Erythroblast (primary cell): ENCODE data around the gene PMVK.

Experiments
- GATA1 ChIP-seq: IDR thresholded peaks from 2 replicates; pipeline ENCODE4 v1.6.1; 2011; ENCODE audit warnings: low read depth, mild to moderate bottlenecking, control low read depth, low read length, moderate library complexity
- POLR2A ChIP-seq: IDR thresholded peaks from 2 replicates; pipeline ENCODE4 v1.6.1; 2011; ENCODE audit warnings: mild to moderate bottlenecking, low read length

- TF ChIP-seq POLR2A (no peak), GATA1 (no peak)
These were observed 41.8 kb upstream of the PMVK start for GRCh38 chr1:154978360-154978759.
